Liver (tissue), 9 donors: ENCODE measurements around the gene FGF16. TPM values are rescaled to one million over a fixed set of nuclear protein-coding genes. Genes with fewer than 3 reads are reported as not detected.

ENCODE experiments used
- DNase-seq: peaks from one replicate; pipeline ENCODE4 v3.0.0-alpha.2; 2017; ENCODE audit warnings: low spot score
- H3K27ac ChIP-seq, 2 donors: one replicate each; pipeline ENCODE4 v1.7.0; 2013; ENCODE audit warnings: inconsistent platforms in 2 of 2, low read length in 2 of 2, control low read depth in 1 of 2, low read depth in 1 of 2, mild to moderate bottlenecking in 1 of 2
- H3K27me3 ChIP-seq, 4 donors: one replicate each; pipeline versions ENCODE4 v1.6.1 to v1.7.0; 2013; ENCODE audit warnings: low read length in 3 of 4, inconsistent platforms in 1 of 4, mild to moderate bottlenecking in 1 of 4, moderate library complexity in 1 of 4; ENCODE audit not compliant: control insufficient read depth in 4 of 4, insufficient read depth in 4 of 4
- H3K36me3 ChIP-seq, 4 donors: one replicate each; pipeline versions ENCODE4 v1.6.1 to v1.7.0; 2013; ENCODE audit warnings: low read length in 3 of 4, mild to moderate bottlenecking in 3 of 4, low read depth in 1 of 4, moderate library complexity in 1 of 4; ENCODE audit not compliant: control insufficient read depth in 4 of 4, insufficient read depth in 3 of 4
- H3K4me1 ChIP-seq, 4 donors: one replicate each; pipeline versions ENCODE4 v1.6.1 to v1.7.0; 2013; ENCODE audit warnings: low read length in 3 of 4, mild to moderate bottlenecking in 3 of 4, moderate library complexity in 1 of 4; ENCODE audit not compliant: control insufficient read depth in 4 of 4, insufficient read depth in 4 of 4
- H3K4me3 ChIP-seq, 3 donors: one replicate each; pipeline versions ENCODE4 v1.6.1 to v1.7.0; 2013; ENCODE audit warnings: low read length in 3 of 3, control low read depth in 1 of 3, low read depth in 1 of 3, mild to moderate bottlenecking in 1 of 3
- H3K9ac ChIP-seq, 2 donors: one replicate each; pipeline ENCODE4 v1.7.0; 2013; ENCODE audit warnings: low read length in 2 of 2, mild to moderate bottlenecking in 2 of 2, moderate library complexity in 2 of 2, control low read depth in 1 of 2, low read depth in 1 of 2
- H3K9me3 ChIP-seq, 4 donors: one replicate each; pipeline versions ENCODE4 v1.6.1 to v1.7.0; 2013; ENCODE audit warnings: low read length in 3 of 4; ENCODE audit not compliant: control insufficient read depth in 4 of 4
- EGR1 ChIP-seq, 2 donors: IDR thresholded peaks; 2 replicates each; pipeline ENCODE4 v1.6.1; 2016 to 2018; ENCODE audit warnings: antibody characterized with exemption in 2 of 2, low read depth in 2 of 2
- FOXA1 ChIP-seq: IDR thresholded peaks from 2 replicates; pipeline ENCODE4 v1.6.1; 2016; ENCODE audit warnings: antibody characterized with exemption
- FOXA2 ChIP-seq: IDR thresholded peaks from 2 replicates; pipeline ENCODE4 v1.6.1; 2016; ENCODE audit warnings: antibody characterized with exemption
- GABPA ChIP-seq, 2 donors: IDR thresholded peaks in 1 of 2; conservative IDR thresholded peaks in 1 of 2; 2 replicates each; pipeline ENCODE4 v1.6.1; 2016; ENCODE audit warnings: antibody characterized with exemption in 2 of 2, mild to moderate bottlenecking in 1 of 2, moderate library complexity in 1 of 2
- HNF4A ChIP-seq, 2 donors: conservative IDR thresholded peaks; 2 replicates each; pipeline ENCODE4 v1.6.1; 2016; ENCODE audit warnings: antibody characterized with exemption in 2 of 2, mild to moderate bottlenecking in 2 of 2
- HNF4G ChIP-seq: IDR thresholded peaks from 2 replicates; pipeline ENCODE4 v1.6.1; 2016; ENCODE audit warnings: antibody characterized with exemption
- JUND ChIP-seq, 2 donors: IDR thresholded peaks; 2 replicates each; pipeline ENCODE4 v1.6.1; 2016; ENCODE audit warnings: antibody characterized with exemption in 2 of 2
- NR2F2 ChIP-seq: IDR thresholded peaks from 2 replicates; pipeline ENCODE4 v1.6.1; 2016; ENCODE audit warnings: antibody characterized with exemption
- RAD21 ChIP-seq, 2 donors: IDR thresholded peaks; 2 replicates each; pipeline ENCODE4 v1.6.1; 2016; ENCODE audit warnings: antibody characterized with exemption in 2 of 2, mild to moderate bottlenecking in 2 of 2
- RXRA ChIP-seq, 2 donors: IDR thresholded peaks; 2 replicates each; pipeline ENCODE4 v1.6.1; 2017 to 2018; ENCODE audit warnings: antibody characterized with exemption in 2 of 2, mild to moderate bottlenecking in 1 of 2
- SP1 ChIP-seq: IDR thresholded peaks from 2 replicates; pipeline ENCODE4 v1.6.1; 2018; ENCODE audit warnings: antibody characterized with exemption, mild to moderate bottlenecking
- YY1 ChIP-seq: IDR thresholded peaks from 2 replicates; pipeline ENCODE4 v1.6.1; 2016; ENCODE audit warnings: antibody characterized with exemption, mild to moderate bottlenecking
- WGBS: extraction: QIAGEN DNeasy Blood & Tissue Kit; methylation state at CpG from one replicate; pipeline ENCODE4 v1.1.7; 2013; 5-methylcytosine and 5-hydroxymethylcytosine counted together
- polyA plus RNA-seq, 2 donors: library from polyadenylated mRNA; stranded (reverse) in 1 of 2; unstranded in 1 of 2; fragments of 200-250 nt in 1 of 2; fragments of >200 nt in 1 of 2; fragmentation: Nextera tagmentation in 1 of 2; extraction: Ambion mirVana in 1 of 2; gene quantifications; one replicate each; pipeline versions ENCODE4 v1.2.1 to v1.2.3, GENCODE V29; 2013 to 2015
- total RNA-seq, 2 donors: library from RNA; depleted of rRNA; stranded (reverse); fragments of >200 nt; gene quantifications; one replicate each; pipeline ENCODE4 v1.2.3, GENCODE V29; 2014
- TF ChIP-seq, protein P1 (sequence below): IDR thresholded peaks from 2 replicates; pipeline ENCODE4 v1.6.1; 2016; ENCODE audit warnings: antibody characterized with exemption
- TF ChIP-seq, protein P2 (sequence below): IDR thresholded peaks from 2 replicates; pipeline ENCODE4 v1.6.1; 2016; ENCODE audit warnings: antibody characterized with exemption
- TF ChIP-seq, protein P3 (sequence below): IDR thresholded peaks from 2 replicates; pipeline ENCODE4 v1.6.1; 2016; ENCODE audit warnings: antibody characterized with exemption
- TF ChIP-seq, protein P4 (sequence below): fragments of 150-350 bp; IDR thresholded peaks from 2 replicates; pipeline ENCODE4 v1.5.1; 2017; ENCODE audit warnings: improper control_type of control experiment, low read depth, low read length; ENCODE audit not compliant: missing input control
- TF ChIP-seq, protein P5 (sequence below): IDR thresholded peaks from 2 replicates; pipeline ENCODE4 v1.6.1; 2016; ENCODE audit warnings: antibody characterized with exemption, mild to moderate bottlenecking
- donor health status: healthy.
- donor health status: healthy.
- donor health status: healthy.
- donor health status: healthy.
- donor health status: healthy.

The FGF16 gene
- total and polyA plus RNA-seq, 4 donors: not detected

DNA sequence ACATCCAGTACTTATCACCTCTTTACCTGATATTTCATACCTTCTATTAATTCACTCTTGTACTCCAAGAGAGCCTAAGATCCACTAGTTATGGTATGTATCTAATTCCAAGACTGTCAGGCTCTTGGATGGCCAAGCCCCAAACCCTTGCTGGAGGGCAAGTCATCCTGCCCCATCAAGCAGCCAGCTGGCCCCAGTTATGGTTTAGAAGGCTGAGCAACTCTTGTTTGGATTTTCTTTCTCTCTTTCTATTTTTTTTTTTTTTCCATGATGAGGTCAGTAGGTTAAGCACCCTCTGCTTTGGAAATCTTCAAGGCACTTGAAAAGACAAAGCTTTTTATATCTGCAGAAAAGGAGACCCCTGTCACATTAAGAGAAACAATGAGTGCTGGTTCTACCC lies 10.9 kb upstream of the FGF16 start:
- Histone ChIP-seq H3K27ac (no peak overlapping the region), H3K36me3 (no peaks in the 10 kb centered on the region), H3K9ac (no peak overlapping the region), H3K4me1 (no peaks in the 10 kb centered on the region), H3K27me3 (no peaks in the 10 kb centered on the region), H3K4me3 (no peak overlapping the region), H3K9me3 (no peaks in the 10 kb centered on the region)
- DNase-seq: no peak
- TF ChIP-seq JUND (IDR thresholded peaks at IDR 0.05) (no peak), YY1 (no peak)

DNA sequence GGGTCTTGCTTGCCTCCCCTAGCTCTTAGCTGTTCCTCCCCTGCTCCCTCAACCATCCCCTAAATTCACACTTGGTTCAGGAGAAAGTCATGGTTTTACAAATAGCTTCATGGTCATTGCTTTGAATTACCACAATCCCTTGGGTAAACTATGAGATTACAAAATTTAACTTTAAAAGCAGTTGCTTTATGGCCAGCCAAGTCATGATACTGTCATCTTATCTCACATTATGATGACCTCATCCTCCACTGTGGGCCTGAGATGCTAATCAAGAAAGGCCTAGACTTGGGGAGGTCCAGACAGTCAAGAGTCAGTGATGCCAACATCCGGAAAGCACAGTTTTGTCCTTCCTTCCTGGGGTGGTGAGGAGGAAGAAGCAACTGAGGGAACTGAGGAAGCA lies 10.5 kb upstream of the FGF16 start:
- 90% methylated on average over 1 of the region's 1 CpG for WGBS
- no peaks in the 10 kb centered on the region for H3K4me1 ChIP-seq
- no peak for DNase-seq
- no peaks in the 10 kb centered on the region for H3K36me3 ChIP-seq
- H3K27ac ChIP-seq: no peak overlapping the region
- no peaks in the 10 kb centered on the region for H3K27me3 ChIP-seq
- TF ChIP-seq EGR1 (IDR thresholded peaks at IDR 0.05; ENCODE audit: low read depth in 2 of 2) (no peak), NR2F2 (no peak), RXRA (IDR thresholded peaks at IDR 0.05) (no peak), HNF4G (no peak), YY1 (no peak), RAD21 (IDR thresholded peaks at IDR 0.05) (no peak), GABPA (IDR thresholded peaks at IDR 0.05 in 1 of 2, conservative IDR thresholded peaks at IDR 0.05 in 1 of 2) (no peak), FOXA2 (no peak), JUND (IDR thresholded peaks at IDR 0.05) (no peak), HNF4A (conservative IDR thresholded peaks at IDR 0.05) (no peak), FOXA1 (no peak), SP1 (no peak)
- TF ChIP-seq, protein P1, sequence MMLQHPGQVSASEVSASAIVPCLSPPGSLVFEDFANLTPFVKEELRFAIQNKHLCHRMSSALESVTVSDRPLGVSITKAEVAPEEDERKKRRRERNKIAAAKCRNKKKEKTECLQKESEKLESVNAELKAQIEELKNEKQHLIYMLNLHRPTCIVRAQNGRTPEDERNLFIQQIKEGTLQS: no peak
- TF ChIP-seq, protein P2, sequence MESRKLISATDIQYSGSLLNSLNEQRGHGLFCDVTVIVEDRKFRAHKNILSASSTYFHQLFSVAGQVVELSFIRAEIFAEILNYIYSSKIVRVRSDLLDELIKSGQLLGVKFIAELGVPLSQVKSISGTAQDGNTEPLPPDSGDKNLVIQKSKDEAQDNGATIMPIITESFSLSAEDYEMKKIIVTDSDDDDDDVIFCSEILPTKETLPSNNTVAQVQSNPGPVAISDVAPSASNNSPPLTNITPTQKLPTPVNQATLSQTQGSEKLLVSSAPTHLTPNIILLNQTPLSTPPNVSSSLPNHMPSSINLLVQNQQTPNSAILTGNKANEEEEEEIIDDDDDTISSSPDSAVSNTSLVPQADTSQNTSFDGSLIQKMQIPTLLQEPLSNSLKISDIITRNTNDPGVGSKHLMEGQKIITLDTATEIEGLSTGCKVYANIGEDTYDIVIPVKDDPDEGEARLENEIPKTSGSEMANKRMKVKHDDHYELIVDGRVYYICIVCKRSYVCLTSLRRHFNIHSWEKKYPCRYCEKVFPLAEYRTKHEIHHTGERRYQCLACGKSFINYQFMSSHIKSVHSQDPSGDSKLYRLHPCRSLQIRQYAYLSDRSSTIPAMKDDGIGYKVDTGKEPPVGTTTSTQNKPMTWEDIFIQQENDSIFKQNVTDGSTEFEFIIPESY: no peak
- TF ChIP-seq, protein P3, sequence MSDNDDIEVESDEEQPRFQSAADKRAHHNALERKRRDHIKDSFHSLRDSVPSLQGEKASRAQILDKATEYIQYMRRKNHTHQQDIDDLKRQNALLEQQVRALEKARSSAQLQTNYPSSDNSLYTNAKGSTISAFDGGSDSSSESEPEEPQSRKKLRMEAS: no peak
- TF ChIP-seq, protein P4, sequence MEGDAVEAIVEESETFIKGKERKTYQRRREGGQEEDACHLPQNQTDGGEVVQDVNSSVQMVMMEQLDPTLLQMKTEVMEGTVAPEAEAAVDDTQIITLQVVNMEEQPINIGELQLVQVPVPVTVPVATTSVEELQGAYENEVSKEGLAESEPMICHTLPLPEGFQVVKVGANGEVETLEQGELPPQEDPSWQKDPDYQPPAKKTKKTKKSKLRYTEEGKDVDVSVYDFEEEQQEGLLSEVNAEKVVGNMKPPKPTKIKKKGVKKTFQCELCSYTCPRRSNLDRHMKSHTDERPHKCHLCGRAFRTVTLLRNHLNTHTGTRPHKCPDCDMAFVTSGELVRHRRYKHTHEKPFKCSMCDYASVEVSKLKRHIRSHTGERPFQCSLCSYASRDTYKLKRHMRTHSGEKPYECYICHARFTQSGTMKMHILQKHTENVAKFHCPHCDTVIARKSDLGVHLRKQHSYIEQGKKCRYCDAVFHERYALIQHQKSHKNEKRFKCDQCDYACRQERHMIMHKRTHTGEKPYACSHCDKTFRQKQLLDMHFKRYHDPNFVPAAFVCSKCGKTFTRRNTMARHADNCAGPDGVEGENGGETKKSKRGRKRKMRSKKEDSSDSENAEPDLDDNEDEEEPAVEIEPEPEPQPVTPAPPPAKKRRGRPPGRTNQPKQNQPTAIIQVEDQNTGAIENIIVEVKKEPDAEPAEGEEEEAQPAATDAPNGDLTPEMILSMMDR: no peak
- TF ChIP-seq, protein P5, sequence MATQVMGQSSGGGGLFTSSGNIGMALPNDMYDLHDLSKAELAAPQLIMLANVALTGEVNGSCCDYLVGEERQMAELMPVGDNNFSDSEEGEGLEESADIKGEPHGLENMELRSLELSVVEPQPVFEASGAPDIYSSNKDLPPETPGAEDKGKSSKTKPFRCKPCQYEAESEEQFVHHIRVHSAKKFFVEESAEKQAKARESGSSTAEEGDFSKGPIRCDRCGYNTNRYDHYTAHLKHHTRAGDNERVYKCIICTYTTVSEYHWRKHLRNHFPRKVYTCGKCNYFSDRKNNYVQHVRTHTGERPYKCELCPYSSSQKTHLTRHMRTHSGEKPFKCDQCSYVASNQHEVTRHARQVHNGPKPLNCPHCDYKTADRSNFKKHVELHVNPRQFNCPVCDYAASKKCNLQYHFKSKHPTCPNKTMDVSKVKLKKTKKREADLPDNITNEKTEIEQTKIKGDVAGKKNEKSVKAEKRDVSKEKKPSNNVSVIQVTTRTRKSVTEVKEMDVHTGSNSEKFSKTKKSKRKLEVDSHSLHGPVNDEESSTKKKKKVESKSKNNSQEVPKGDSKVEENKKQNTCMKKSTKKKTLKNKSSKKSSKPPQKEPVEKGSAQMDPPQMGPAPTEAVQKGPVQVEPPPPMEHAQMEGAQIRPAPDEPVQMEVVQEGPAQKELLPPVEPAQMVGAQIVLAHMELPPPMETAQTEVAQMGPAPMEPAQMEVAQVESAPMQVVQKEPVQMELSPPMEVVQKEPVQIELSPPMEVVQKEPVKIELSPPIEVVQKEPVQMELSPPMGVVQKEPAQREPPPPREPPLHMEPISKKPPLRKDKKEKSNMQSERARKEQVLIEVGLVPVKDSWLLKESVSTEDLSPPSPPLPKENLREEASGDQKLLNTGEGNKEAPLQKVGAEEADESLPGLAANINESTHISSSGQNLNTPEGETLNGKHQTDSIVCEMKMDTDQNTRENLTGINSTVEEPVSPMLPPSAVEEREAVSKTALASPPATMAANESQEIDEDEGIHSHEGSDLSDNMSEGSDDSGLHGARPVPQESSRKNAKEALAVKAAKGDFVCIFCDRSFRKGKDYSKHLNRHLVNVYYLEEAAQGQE: no peak
- H3K4me3 ChIP-seq: no peak overlapping the region
- H3K9ac ChIP-seq: no peak overlapping the region
- H3K9me3 ChIP-seq: no peaks in the 10 kb centered on the region
